CD4-positive, alpha-beta T cell (primary cell): ENCODE results near the gene SORL1. TPM values are rescaled to one million over a fixed set of nuclear protein-coding genes. Genes with fewer than 3 reads are reported as not detected.

Experiments
- ATAC-seq: fragments of 200-7000 bp; cut with Tn5 transposase; one replicate; pipeline ENCODE4 v1.10.0; 2022; ENCODE audit warnings: mild to moderate bottlenecking; ENCODE audit not compliant: poor library complexity
- CTCF ChIA-PET: fragments of 350-600 bp; sonication (Branson Sonifier 250); formaldehyde crosslinking; loops from one replicate; lab custom pipeline; 2021; ENCODE audit warnings: antibody characterized with exemption, inconsistent platforms; lab: Charles Lee
- POLR2A ChIA-PET: fragments of 350-600 bp; sonication (Branson Sonifier 250); formaldehyde crosslinking; loops from one replicate; lab custom pipeline; 2021; ENCODE audit warnings: antibody characterized with exemption, inconsistent platforms; lab: Charles Lee
- DNase-seq, 14 experiments: peaks; one replicate each; pipeline ENCODE4 v3.0.0-alpha.2; 2013 to 2020; ENCODE audit warnings: mixed read lengths in 2 of 14
- H3K27ac ChIP-seq, 2 donors: one replicate each; pipeline versions ENCODE4 v1.5.1 to v1.7.0; 2013; ENCODE audit warnings: low read length in 2 of 2, low read depth in 1 of 2, mild to moderate bottlenecking in 1 of 2
- H3K27me3 ChIP-seq, 2 experiments: 1 replicate in 1 of 2; 2 replicates in 1 of 2; pipeline versions ENCODE4 v1.6.1 to v1.7.0; 2013; ENCODE audit warnings: low read length in 2 of 2, control low read depth in 1 of 2, mild to moderate bottlenecking in 1 of 2, moderate library complexity in 1 of 2; ENCODE audit not compliant: insufficient read depth in 2 of 2, control insufficient read depth in 1 of 2
- H3K36me3 ChIP-seq: one replicate; pipeline ENCODE4 v1.6.1; 2013; ENCODE audit warnings: low read length, control low read depth; ENCODE audit not compliant: insufficient read depth
- H3K4me1 ChIP-seq: one replicate; pipeline ENCODE4 v1.6.1; 2013; ENCODE audit warnings: low read length, control low read depth; ENCODE audit not compliant: insufficient read depth
- H3K4me3 ChIP-seq: one replicate; pipeline ENCODE4 v1.5.1; 2013; ENCODE audit warnings: mild to moderate bottlenecking, low read length, moderate library complexity
- H3K9me3 ChIP-seq, 2 experiments: 1 replicate in 1 of 2; 2 replicates in 1 of 2; pipeline versions ENCODE4 v1.6.1 to v1.7.0; 2013; ENCODE audit warnings: low read length in 2 of 2, mild to moderate bottlenecking in 2 of 2, control low read depth in 1 of 2, moderate library complexity in 1 of 2; ENCODE audit not compliant: control insufficient read depth in 1 of 2, insufficient read depth in 1 of 2
- H3K27ac Mint-ChIP-seq: one replicate; pipeline ENCODE4 v1.8.0; 2020; ENCODE audit warnings: mixed read lengths
- H3K27me3 Mint-ChIP-seq: one replicate; pipeline ENCODE4 v1.8.0; 2021; ENCODE audit warnings: mixed read lengths
- H3K36me3 Mint-ChIP-seq: one replicate; pipeline ENCODE4 v1.8.0; 2021; ENCODE audit warnings: low read depth, mixed read lengths
- H3K4me1 Mint-ChIP-seq: one replicate; pipeline ENCODE4 v1.8.0; 2021; ENCODE audit warnings: low read depth, mixed read lengths
- H3K4me3 Mint-ChIP-seq: one replicate; pipeline ENCODE4 v1.8.0; 2020; ENCODE audit warnings: mild to moderate bottlenecking, mixed read lengths
- H3K9me3 Mint-ChIP-seq: one replicate; pipeline ENCODE4 v1.8.0; 2020; ENCODE audit warnings: mixed read lengths
- intact Hi-C, 2 experiments: fragments of 100-400 bp; cut with DNase I in 1 of 2; cut with micrococcal nuclease in 1 of 2; formaldehyde crosslinking; loops; one replicate each; pipeline versions ENCODE4 v1.15.1 to v1.9.0; 2023 to 2025; cut with DNase I, micrococcal nuclease
- total RNA-seq, 174 experiments: library from RNA in 2 of 174; stranded (reverse) in 2 of 174; gene quantifications; one replicate each; pipeline ENCODE4 v1.2.3 and lab custom pipeline; 2021 to 2026
- TF ChIP-seq, protein P1 (sequence below): fragments of 200-600 bp; IDR thresholded peaks from one replicate; pipeline ENCODE4 v1.8.0; 2022; ENCODE audit warnings: antibody characterized with exemption, mild to moderate bottlenecking

Gene SORL1
- total RNA-seq, 2 experiments from 2014 or later: 235 to 241 TPM

- Histone ChIP-seq H3K27me3 (no peaks in the 10 kb centered on the region), H3K4me3 (no peak overlapping the region), H3K36me3 (peaks cover 93% of the 10 kb centered on the region), H3K9me3 (no peaks in the 10 kb centered on the region), H3K27ac (no peak overlapping the region), H3K4me1 (no peaks in the 10 kb centered on the region)
- ChIA-PET CTCF (interaction anchor here (1.7 kb wide), 1 partner anchor 30 kb away, joined by 3 read pairs; no protein-coding TSS in a partner anchor), POLR2A (interaction anchor here (1.3 kb wide), 1 partner anchor 10 kb away, joined by 3 read pairs; no protein-coding TSS in a partner anchor)
- TF ChIP-seq, protein P1, sequence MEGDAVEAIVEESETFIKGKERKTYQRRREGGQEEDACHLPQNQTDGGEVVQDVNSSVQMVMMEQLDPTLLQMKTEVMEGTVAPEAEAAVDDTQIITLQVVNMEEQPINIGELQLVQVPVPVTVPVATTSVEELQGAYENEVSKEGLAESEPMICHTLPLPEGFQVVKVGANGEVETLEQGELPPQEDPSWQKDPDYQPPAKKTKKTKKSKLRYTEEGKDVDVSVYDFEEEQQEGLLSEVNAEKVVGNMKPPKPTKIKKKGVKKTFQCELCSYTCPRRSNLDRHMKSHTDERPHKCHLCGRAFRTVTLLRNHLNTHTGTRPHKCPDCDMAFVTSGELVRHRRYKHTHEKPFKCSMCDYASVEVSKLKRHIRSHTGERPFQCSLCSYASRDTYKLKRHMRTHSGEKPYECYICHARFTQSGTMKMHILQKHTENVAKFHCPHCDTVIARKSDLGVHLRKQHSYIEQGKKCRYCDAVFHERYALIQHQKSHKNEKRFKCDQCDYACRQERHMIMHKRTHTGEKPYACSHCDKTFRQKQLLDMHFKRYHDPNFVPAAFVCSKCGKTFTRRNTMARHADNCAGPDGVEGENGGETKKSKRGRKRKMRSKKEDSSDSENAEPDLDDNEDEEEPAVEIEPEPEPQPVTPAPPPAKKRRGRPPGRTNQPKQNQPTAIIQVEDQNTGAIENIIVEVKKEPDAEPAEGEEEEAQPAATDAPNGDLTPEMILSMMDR: no peak
- ATAC-seq: no peak
- Mint-ChIP-seq H3K9me3 (no peaks in the 10 kb centered on the region), H3K4me1 (peaks cover 42% of the 10 kb centered on the region), H3K27ac (no peak overlapping the region), H3K27me3 (no peaks in the 10 kb centered on the region), H3K4me3 (no peak overlapping the region), H3K36me3 (peaks cover 96% of the 10 kb centered on the region)
- DNase-seq: no peak
- intact Hi-C loops: no loop called here
Measured at GRCh38 chr11:121561240-121561639, 109.1 kb downstream of the SORL1 start.

DNA sequence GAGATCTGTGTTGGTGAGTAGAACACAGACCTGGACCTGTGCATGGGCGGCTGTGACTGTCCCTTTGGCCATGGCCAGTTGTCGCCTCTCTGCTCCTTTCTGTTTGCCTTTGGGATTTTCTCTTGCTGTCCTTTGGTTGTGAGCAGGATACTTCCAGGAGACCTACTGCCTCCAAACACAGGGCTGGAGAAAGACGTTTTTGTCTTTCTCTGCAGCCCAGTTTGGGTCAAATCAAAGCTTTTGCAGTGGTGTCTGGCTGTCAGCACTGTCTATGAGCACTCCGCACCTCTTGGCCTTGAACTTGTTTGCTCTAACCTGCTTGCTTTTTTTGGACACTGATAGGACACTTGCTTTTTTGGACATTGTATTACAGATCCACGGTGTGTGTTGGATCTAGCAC lies 109.6 kb downstream of the SORL1 start:
- no peaks in the 10 kb centered on the region for H3K9me3 Mint-ChIP-seq
- H3K36me3 Mint-ChIP-seq: peaks cover 96% of the 10 kb centered on the region
- intact Hi-C loops: no loop called here
- H3K36me3 ChIP-seq: peaks cover 93% of the 10 kb centered on the region
- H3K27ac ChIP-seq: no peak overlapping the region
- peaks cover 38% of the 10 kb centered on the region for H3K4me1 Mint-ChIP-seq
- POLR2A ChIA-PET: interaction anchor here (1.3 kb wide), 1 partner anchor 10 kb away, joined by 3 read pairs; no protein-coding TSS in a partner anchor
- TF ChIP-seq, protein P1: no peak
- ATAC-seq (no peak), DNase-seq (no peak)
- H3K4me1 ChIP-seq: no peaks in the 10 kb centered on the region
- CTCF ChIA-PET: interaction anchor here (1.7 kb wide), 1 partner anchor 29 kb away, joined by 3 read pairs; no protein-coding TSS in a partner anchor
- H3K27me3 Mint-ChIP-seq: no peaks in the 10 kb centered on the region
- no peak overlapping the region for H3K4me3 Mint-ChIP-seq
- H3K27ac Mint-ChIP-seq: peak overlapping the region; percentile 45
- no peaks in the 10 kb centered on the region for H3K9me3 ChIP-seq
- no peaks in the 10 kb centered on the region for H3K27me3 ChIP-seq
- no peak overlapping the region for H3K4me3 ChIP-seq

DNA sequence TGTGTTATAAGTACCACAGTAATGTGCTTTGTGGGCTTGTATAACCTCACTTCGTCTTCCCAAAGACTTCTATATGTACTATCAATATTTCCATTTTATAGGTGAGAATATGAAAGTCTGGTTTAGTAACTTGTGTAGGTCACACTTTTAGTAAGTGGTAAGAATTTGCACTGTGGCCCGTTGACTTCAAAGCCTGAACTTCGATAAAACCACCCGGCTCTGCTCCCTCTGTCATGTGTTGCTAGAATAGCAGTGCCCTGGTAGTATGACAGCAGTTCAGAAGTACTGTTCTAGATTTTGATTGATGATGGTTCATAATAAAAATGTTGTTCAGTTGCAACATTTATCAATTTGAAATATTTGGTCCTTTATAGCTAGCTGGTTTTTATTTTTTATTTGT lies 110.9 kb downstream of the SORL1 start:
- no peak overlapping the region for H3K4me3 Mint-ChIP-seq
- peaks cover 37% of the 10 kb centered on the region for H3K4me1 Mint-ChIP-seq
- peaks cover 96% of the 10 kb centered on the region for H3K36me3 Mint-ChIP-seq
- ATAC-seq (no peak), DNase-seq (peak in 1 of 14 experiments; percentile 19)
- no peak overlapping the region for H3K4me3 ChIP-seq
- no peaks in the 10 kb centered on the region for H3K9me3 ChIP-seq
- H3K36me3 ChIP-seq: peaks cover 93% of the 10 kb centered on the region
- intact Hi-C loops: no loop called here
- no peaks in the 10 kb centered on the region for H3K9me3 Mint-ChIP-seq
- POLR2A ChIA-PET: interaction anchor here (0.7 kb wide), 1 partner anchor 14 kb away, joined by 3 read pairs; no protein-coding TSS in a partner anchor
- CTCF ChIA-PET: interaction anchor here (1.3 kb wide), 1 partner anchor 16 kb away, joined by 3 read pairs; no protein-coding TSS in a partner anchor
- H3K4me1 ChIP-seq: no peaks in the 10 kb centered on the region
- no peak overlapping the region for H3K27ac ChIP-seq
- no peaks in the 10 kb centered on the region for H3K27me3 Mint-ChIP-seq
- H3K27me3 ChIP-seq: no peaks in the 10 kb centered on the region
- H3K27ac Mint-ChIP-seq: peak overlapping the region; percentile 45
- TF ChIP-seq, protein P1: no peak
